Tibial artery (tissue), 4 donors: ENCODE measurements around the gene PGAP2.

Experiments used
- DNase-seq, 2 donors: peaks; one replicate each; pipeline ENCODE4 v3.0.0-alpha.2; 2019
- H3K27ac ChIP-seq, 2 donors: fragments of 200-600 bp; sonication (generic) in 1 of 2; 1 replicate in 1 of 2; 2 replicates in 1 of 2; pipeline ENCODE4 v1.5.1; 2018 to 2019; ENCODE audit warnings: mild to moderate bottlenecking in 1 of 2
- H3K27me3 ChIP-seq, 2 donors: fragments of 200-600 bp; sonication (generic) in 1 of 2; one replicate each; pipeline versions ENCODE4 v1.5.1 to v1.6.0; 2016 to 2019
- H3K36me3 ChIP-seq, 3 donors: fragments of 200-600 bp; sonication (generic) in 2 of 3; one replicate each; pipeline ENCODE4 v1.5.1; 2016 to 2019; ENCODE audit warnings: mild to moderate bottlenecking in 2 of 3
- H3K4me1 ChIP-seq, 4 donors: fragments of 200-600 bp; sonication (generic) in 2 of 4; 1 replicate in 3 of 4; 2 replicates in 1 of 4; pipeline ENCODE4 v1.5.1; 2016 to 2019
- H3K4me3 ChIP-seq, 2 donors: fragments of 200-600 bp; sonication (generic) in 1 of 2; 1 replicate in 1 of 2; 2 replicates in 1 of 2; pipeline ENCODE4 v1.5.1; 2018 to 2019; ENCODE audit warnings: mild to moderate bottlenecking in 2 of 2
- H3K9me3 ChIP-seq, 3 donors: fragments of 200-600 bp; sonication (generic) in 1 of 3; one replicate each; pipeline ENCODE4 v1.5.1; 2016 to 2019
- intact Hi-C: fragments of 100-400 bp; cut with DNase I; formaldehyde crosslinking; loops from one replicate; pipeline ENCODE4 v1.15.0; 2023; ENCODE audit warnings: low total_unique reads
- TF ChIP-seq, protein P1 (sequence below), 2 experiments: fragments of 200-600 bp in 1 of 2; fragments of 450-650 bp in 1 of 2; IDR thresholded peaks; one replicate each; pipeline ENCODE4 v1.5.1; 2017 to 2019; ENCODE audit warnings: antibody characterized with exemption in 2 of 2, mild to moderate bottlenecking in 1 of 2, moderate library complexity in 1 of 2

PGAP2 gene

DNA sequence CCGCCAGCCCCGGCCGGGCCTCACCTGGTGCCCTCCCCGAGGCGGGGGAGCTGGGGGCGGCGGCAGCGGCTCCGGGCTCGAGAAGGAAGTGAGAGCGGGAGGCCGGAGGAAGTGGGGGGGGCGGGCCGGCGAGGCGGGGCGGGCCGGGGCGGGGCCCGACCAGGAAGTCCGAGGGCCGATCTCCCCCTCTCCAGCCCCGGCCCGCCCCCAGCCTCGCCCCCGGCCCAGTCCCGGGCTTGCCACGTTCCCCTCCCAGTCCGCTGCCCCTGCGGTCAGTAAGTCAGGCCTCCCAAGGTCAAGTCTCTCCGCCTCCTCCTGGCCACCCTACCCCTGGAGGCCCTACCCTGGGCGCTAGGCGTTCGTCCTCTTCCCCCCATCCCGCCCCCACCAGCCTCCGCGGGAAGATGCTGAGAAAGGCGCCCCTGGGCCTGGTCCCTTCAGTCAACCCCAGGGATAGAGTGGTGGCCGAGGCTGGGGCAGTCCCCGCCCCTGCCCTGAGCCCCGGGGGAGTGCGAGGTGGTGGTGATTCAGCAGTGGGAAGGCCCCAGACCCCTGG lies 32.6 kb downstream of the PGAP2 start, which contains the start of gene RHOG:
Gene RHOG (minus strand): TSS at position 90 of the 556 bp plus-strand sequence. CDS start 12,821 bp downstream, outside the sequence.
- TF ChIP-seq, protein P1, sequence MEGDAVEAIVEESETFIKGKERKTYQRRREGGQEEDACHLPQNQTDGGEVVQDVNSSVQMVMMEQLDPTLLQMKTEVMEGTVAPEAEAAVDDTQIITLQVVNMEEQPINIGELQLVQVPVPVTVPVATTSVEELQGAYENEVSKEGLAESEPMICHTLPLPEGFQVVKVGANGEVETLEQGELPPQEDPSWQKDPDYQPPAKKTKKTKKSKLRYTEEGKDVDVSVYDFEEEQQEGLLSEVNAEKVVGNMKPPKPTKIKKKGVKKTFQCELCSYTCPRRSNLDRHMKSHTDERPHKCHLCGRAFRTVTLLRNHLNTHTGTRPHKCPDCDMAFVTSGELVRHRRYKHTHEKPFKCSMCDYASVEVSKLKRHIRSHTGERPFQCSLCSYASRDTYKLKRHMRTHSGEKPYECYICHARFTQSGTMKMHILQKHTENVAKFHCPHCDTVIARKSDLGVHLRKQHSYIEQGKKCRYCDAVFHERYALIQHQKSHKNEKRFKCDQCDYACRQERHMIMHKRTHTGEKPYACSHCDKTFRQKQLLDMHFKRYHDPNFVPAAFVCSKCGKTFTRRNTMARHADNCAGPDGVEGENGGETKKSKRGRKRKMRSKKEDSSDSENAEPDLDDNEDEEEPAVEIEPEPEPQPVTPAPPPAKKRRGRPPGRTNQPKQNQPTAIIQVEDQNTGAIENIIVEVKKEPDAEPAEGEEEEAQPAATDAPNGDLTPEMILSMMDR (IDR thresholded peaks at IDR 0.05) = no peak
- H3K27me3 ChIP-seq = no peaks in the 10 kb centered on the region
- peak; percentile 79 to 91 for DNase-seq
- H3K4me1 ChIP-seq = peaks cover 0 to 41% (median 16%) of the 10 kb centered on the region in 4 donors
- intact Hi-C loops = loop anchor here (5.0 kb wide), 2 partner anchors 44 to 251 kb away; partner anchors contain the start of genes NUP98 and RRM1
- H3K9me3 ChIP-seq = no peaks in the 10 kb centered on the region
- peak within 1 kb of the TSS; percentile 94 to 99 for H3K27ac ChIP-seq
- peak within 1 kb of the TSS; percentile 96 to 99 for H3K4me3 ChIP-seq
- H3K36me3 ChIP-seq = no peaks in the 10 kb centered on the region

DNA sequence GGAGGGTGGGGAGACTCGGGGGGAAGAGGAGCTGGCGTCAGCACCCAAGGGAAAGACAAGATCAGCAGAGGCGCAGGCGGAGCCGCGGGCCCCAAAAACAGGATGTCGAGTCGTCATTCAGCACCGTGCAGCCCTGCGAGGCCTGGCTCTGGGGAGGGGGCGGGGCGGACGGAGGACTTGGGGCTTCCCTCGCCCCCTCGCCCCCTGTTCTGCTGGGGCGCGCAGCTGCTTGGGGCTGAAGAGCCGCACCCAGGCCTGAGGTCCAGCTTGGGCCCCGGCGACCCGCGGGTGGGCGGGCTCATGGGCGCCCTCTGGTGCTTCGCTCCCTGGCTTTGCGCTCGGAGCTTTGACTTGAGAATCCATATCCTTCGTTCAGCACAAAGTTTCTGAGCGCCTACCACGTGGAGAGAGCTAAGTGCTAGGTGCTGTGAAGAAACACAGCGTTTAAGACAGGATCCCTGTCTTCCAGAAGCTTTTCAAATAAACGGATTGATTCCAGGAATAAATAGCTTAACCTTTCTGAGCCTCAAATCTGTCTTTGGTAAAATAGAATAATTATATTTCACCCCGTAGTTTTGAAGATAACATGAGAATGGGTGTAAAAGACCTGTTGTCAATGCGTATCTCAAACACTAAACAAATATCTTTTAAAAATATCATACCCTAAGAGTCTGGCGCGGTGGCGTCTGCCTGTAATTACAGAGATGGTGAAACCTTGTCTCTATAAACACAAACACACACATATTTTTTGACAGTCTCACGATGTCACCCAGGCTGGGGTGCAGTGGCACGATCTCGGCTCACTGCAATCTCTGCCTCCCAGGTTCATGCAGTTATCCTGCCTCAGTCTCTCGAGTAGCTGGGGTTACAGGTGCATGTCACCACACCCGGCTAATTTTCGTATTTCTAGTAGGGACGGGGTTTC lies 33.3 kb downstream of the PGAP2 start:
- H3K36me3 ChIP-seq = no peaks in the 10 kb centered on the region
- H3K27ac ChIP-seq = peak overlapping the region; percentile 94 to 99
- H3K9me3 ChIP-seq = no peaks in the 10 kb centered on the region
- H3K27me3 ChIP-seq = no peaks in the 10 kb centered on the region
- DNase-seq = peak; percentile 76 to 91
- intact Hi-C loops = loop anchor here (5.0 kb wide), 2 partner anchors 44 to 251 kb away; partner anchors contain the start of genes NUP98 and RRM1
- peak overlapping the region; percentile 96 to 99 for H3K4me3 ChIP-seq
- TF ChIP-seq, protein P1 (IDR thresholded peaks at IDR 0.05) = peak; percentile 57 to 82
- peaks cover 0 to 34% (median 16%) of the 10 kb centered on the region in 4 donors for H3K4me1 ChIP-seq

DNA sequence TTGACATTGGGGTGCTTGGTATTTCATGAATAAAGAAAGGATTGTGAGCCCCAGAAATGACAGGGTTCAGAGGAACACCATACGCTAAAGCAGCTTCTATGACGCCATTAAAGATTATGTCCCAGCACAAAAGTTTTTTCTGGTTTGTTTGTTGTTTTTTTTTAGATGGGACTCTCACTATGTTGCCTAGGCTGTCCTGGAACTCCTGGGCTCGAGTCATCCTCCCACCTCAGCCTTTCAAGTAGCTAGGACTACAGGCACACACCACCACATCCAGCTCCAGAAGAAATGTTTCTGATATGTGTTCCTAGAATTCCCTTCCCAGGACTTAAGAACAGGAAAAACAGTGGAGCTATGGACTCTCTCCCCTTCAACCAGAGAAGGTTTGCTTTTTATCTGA lies 35.0 kb downstream of the PGAP2 start:
- no peak for DNase-seq
- Histone ChIP-seq H3K27me3 (no peaks in the 10 kb centered on the region), H3K36me3 (no peaks in the 10 kb centered on the region), H3K9me3 (no peaks in the 10 kb centered on the region), H3K4me1 (peaks cover 0 to 21% (median 11%) of the 10 kb centered on the region in 4 donors), H3K27ac (no peak overlapping the region), H3K4me3 (no peak overlapping the region)
- intact Hi-C loops = loop anchor here (5.0 kb wide), 2 partner anchors 46 to 249 kb away; partner anchors contain the start of genes NUP98 and RRM1
- TF ChIP-seq, protein P1 (IDR thresholded peaks at IDR 0.05) = no peak

DNA sequence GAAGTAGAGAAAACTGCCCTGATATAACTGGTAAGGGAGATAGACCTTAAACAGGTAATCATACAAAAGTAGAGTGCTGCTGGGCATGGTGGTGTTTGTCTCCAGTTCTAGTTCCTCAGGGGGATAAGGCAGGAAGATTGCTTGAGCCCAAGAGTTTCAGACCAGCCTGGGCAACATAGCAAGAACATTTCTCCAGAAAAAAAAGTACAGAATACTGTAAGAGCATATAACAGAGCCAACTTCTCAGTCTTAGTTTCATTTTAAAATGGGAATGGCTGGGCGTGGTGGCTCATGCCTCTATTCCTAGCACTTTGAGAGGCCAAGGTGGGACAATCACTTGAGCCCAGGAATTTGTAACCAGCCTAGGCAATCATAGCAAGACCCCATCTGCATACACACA lies 36.9 kb downstream of the PGAP2 start:
- no peak overlapping the region for H3K27ac ChIP-seq
- no peaks in the 10 kb centered on the region for H3K36me3 ChIP-seq
- H3K9me3 ChIP-seq = no peaks in the 10 kb centered on the region
- peaks cover 0 to 4% (median 1%) of the 10 kb centered on the region in 4 donors for H3K4me1 ChIP-seq
- no peak for DNase-seq
- no peaks in the 10 kb centered on the region for H3K27me3 ChIP-seq
- intact Hi-C loops = no loop called here
- no peak overlapping the region for H3K4me3 ChIP-seq
- TF ChIP-seq, protein P1 (IDR thresholded peaks at IDR 0.05) = no peak

DNA sequence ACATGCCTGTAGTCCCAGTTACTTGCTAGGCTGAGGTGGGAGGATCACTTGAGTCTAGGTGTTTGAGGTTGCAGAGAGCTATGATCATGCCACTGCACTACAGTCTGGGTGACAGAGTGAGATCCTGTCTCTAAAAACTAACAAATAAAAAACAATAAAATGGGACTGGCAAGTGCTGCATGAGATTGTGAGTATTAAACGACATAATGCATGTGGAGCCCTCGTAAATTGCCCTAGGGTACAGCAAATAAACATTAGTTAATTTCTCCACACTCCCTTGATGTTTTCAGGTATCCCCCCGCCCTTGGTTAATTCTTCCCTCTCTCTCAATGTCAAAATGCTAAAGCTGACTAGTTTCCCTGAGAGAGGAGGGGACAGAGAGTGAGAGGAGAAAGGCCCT lies 37.3 kb downstream of the PGAP2 start:
- no peak for DNase-seq
- Histone ChIP-seq H3K27me3 (no peaks in the 10 kb centered on the region), H3K9me3 (no peaks in the 10 kb centered on the region), H3K4me1 (peaks cover 0 to 4% (median 1%) of the 10 kb centered on the region in 4 donors), H3K4me3 (no peak overlapping the region), H3K27ac (no peak overlapping the region), H3K36me3 (no peaks in the 10 kb centered on the region)
- intact Hi-C loops = no loop called here
- TF ChIP-seq, protein P1 (IDR thresholded peaks at IDR 0.05) = no peak
